Chondrocyte (in vitro differentiated cells): Measurements from ENCODE around the gene S100A4. TPM values are rescaled to one million over a fixed set of nuclear protein-coding genes. Genes with fewer than 3 reads are reported as not detected.
"Not testable (repeated sequence)": the region's sequence is repeated elsewhere in the genome, so short reads cannot be mapped to it uniquely, and the experiment has no call there.

Experiments
- DNase-seq: peaks from one replicate; pipeline ENCODE4 v3.0.0; 2021; ENCODE audit warnings: mixed read lengths, low spot score
- H3K27ac Mint-ChIP-seq: one replicate; pipeline ENCODE4 v1.8.0; 2021; ENCODE audit warnings: mild to moderate bottlenecking, moderate library complexity, mixed read lengths; ENCODE audit not compliant: unreplicated experiment
- H3K27me3 Mint-ChIP-seq: 2 replicates; pipeline ENCODE4 v1.8.0; 2021; ENCODE audit warnings: low read depth, mixed read lengths
- H3K36me3 Mint-ChIP-seq: 2 replicates; pipeline ENCODE4 v1.8.0; 2021; ENCODE audit warnings: low read depth, mixed read lengths
- H3K4me1 Mint-ChIP-seq: 2 replicates; pipeline ENCODE4 v1.8.0; 2021; ENCODE audit warnings: low read depth, mild to moderate bottlenecking, mixed read lengths
- H3K4me3 Mint-ChIP-seq: one replicate; pipeline ENCODE4 v1.8.0; 2021; ENCODE audit warnings: mild to moderate bottlenecking, moderate library complexity, mixed read lengths; ENCODE audit not compliant: unreplicated experiment
- H3K9me3 Mint-ChIP-seq: 2 replicates; pipeline ENCODE4 v1.8.0; 2021; ENCODE audit warnings: low read depth, mixed read lengths
- CTCF ChIP-seq: fragments of 200-600 bp; sonication (generic); IDR thresholded peaks from 2 replicates; pipeline ENCODE4 v1.5.0; 2021; ENCODE audit warnings: antibody characterized with exemption, mild to moderate bottlenecking, moderate library complexity
- total RNA-seq: library from RNA; stranded (reverse); gene quantifications from 3 replicates; pipeline ENCODE4 v1.2.1, GENCODE V29; 2021

Gene S100A4
- total RNA-seq, 1 donor from 2014 or later = 388 TPM

- Mint-ChIP-seq H3K9me3 (no peaks in the 10 kb centered on the region), H3K27me3 (no peaks in the 10 kb centered on the region), H3K27ac (no peak overlapping the region), H3K4me1 (peaks cover 47% of the 10 kb centered on the region), H3K36me3 (no peaks in the 10 kb centered on the region), H3K4me3 (no peak overlapping the region)
- no peak for DNase-seq
- no peak for TF ChIP-seq CTCF
These were observed 17.9 kb upstream of the S100A4 start for GRCh38 chr1:153563483-153563901.

GRCh38 chr1:153562021-153562420 lies 16.4 kb upstream of the S100A4 start:
- H3K4me3 Mint-ChIP-seq, H3K36me3 Mint-ChIP-seq, H3K27ac Mint-ChIP-seq, DNase-seq, H3K27me3 Mint-ChIP-seq, H3K9me3 Mint-ChIP-seq: not testable (repeated sequence)
- peaks cover 33% of the 10 kb centered on the region for H3K4me1 Mint-ChIP-seq

GRCh38 chr1:153561466-153561985 lies 15.9 kb upstream of the S100A4 start:
- TF ChIP-seq CTCF = no peak
- Mint-ChIP-seq H3K27ac (peak overlapping the region; percentile 41), H3K36me3 (no peaks in the 10 kb centered on the region), H3K27me3 (no peaks in the 10 kb centered on the region), H3K4me3 (no peak overlapping the region), H3K9me3 (no peaks in the 10 kb centered on the region), H3K4me1 (peaks cover 28% of the 10 kb centered on the region)
- DNase-seq = no peak

- H3K9me3 Mint-ChIP-seq = no peaks in the 10 kb centered on the region
- peaks cover 23% of the 10 kb centered on the region for H3K4me1 Mint-ChIP-seq
- peak overlapping the region; percentile 17 for H3K27ac Mint-ChIP-seq
- H3K4me3 Mint-ChIP-seq = no peak overlapping the region
- no peaks in the 10 kb centered on the region for H3K27me3 Mint-ChIP-seq
- no peak for TF ChIP-seq CTCF
- DNase-seq = no peak
- H3K36me3 Mint-ChIP-seq = no peaks in the 10 kb centered on the region
These were observed 15.3 kb upstream of the S100A4 start for GRCh38 chr1:153560771-153561465.

DNA sequence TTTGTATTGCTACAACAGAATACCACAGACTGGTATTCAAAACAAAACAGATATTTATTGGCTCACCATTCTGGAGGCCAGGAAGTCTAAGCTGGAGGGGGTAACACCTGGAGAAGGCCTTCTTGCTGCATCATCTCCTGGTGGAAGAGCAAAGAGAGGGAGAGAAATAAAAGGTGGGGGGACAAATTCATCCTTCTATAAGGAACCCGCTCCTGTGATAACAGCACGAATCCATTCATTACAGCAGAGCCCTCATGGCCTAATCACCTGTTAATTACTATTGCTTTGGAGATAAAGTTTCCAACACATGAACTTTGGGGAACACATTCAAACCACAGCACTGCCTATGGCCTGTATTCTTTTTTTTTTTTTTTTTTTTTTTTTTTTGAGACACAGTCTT lies 14.6 kb upstream of the S100A4 start:
- DNase-seq = no peak
- no peak for TF ChIP-seq CTCF
- Mint-ChIP-seq H3K27ac (no peak overlapping the region), H3K36me3 (no peaks in the 10 kb centered on the region), H3K27me3 (no peaks in the 10 kb centered on the region), H3K4me1 (peaks cover 17% of the 10 kb centered on the region), H3K4me3 (no peak overlapping the region), H3K9me3 (no peaks in the 10 kb centered on the region)

GRCh38 chr1:153557877-153558276 lies 12.3 kb upstream of the S100A4 start:
- no peak for DNase-seq
- no peak overlapping the region for H3K4me3 Mint-ChIP-seq
- H3K36me3 Mint-ChIP-seq = no peaks in the 10 kb centered on the region
- no peaks in the 10 kb centered on the region for H3K27me3 Mint-ChIP-seq
- H3K27ac Mint-ChIP-seq = no peak overlapping the region
- no peaks in the 10 kb centered on the region for H3K9me3 Mint-ChIP-seq
- peaks cover 22% of the 10 kb centered on the region for H3K4me1 Mint-ChIP-seq
- TF ChIP-seq CTCF = no peak
